ENCODE data around the gene PRKN.

Gene PRKN

DNA sequence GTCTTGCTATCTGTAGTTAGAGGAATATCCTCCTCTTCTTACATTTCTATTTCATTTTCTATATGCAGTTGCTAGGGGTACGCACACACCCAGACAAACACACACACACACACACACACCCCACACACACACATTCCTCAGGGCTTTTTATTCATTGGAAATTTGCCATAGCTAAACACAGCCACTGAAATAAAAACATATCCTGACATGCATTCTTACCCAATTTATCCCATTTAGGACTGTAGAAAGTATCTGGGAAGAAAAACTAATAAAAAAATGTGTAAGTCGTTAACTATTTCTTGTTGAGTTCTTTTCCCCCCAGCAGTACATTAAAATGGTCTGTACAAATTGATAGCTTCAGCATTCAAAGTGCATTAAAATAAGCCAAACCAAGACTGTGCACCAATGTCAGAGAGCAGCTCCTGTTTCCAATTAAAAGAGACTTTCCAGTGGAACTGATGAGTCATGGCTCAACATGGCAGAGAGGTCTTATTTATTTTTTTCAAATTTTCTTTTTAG is 1095.8 kb downstream of the PRKN start:
- no peak for DNase-seq

DNA sequence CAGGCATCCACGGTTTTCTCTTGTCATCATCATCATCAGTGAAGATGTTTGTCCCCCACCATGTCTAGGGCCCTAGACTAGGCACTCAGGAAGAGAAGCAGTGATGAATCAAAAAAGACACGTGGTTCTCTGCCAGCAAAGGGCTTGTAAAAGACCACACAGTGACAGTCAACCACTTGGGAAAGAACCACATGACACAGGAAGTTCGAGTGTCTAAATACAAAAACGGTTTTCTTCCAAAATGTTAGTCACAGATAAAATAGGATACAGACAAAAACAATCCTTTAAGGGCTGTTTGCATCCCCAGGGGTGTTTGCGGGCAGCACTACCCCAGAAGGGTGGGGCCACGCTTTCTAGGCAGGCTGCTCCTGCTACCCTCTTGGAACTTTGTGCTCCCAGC is 1096.9 kb downstream of the PRKN start:
- DNase-seq = no peak

DNA sequence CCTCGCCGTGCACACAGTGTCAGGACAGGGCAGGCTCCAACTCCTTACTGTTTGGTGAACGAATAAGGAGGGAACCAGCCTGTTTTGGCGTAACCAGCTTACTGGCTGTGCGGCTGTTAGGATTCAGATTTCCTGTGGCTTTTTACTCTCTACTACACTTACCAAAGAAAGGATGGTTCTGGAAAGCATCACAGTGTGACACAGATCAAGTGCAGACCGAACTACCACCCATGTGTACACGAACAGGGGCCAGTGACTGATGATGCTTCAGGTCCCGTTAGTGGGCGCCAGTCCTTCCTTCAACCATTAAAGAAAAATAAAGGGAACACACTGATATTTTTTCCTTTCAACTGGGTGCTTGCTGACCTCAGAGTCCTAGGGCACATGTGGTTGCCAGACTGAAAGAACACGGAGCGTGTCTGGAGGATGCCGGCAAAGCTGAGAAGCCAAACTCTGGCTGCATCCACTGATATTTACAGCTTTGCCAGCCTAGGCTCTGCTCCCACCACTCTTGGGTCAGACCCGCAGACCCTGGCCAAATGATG is 1101.4 kb downstream of the PRKN start:
- DNase-seq = no peak

DNA sequence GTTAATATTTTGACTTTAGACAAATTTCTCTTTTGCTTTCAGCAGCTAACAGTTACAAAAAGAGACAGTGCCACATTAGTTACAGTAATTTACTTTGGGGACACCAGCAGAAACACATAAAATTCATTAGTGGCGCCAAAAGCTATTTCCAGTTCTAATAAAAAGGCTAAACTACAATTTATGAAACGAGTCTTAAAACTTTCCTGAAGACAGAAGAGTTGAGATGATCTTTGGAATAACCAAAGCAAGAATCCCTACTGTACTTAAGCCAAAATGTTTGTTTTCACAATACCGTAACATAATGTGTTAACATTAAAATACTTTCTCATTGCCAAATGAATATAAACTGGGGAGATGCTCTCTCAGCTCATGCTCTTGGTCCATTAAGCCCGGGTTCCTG is 1103.5 kb downstream of the PRKN start:
- no peak for DNase-seq

DNA sequence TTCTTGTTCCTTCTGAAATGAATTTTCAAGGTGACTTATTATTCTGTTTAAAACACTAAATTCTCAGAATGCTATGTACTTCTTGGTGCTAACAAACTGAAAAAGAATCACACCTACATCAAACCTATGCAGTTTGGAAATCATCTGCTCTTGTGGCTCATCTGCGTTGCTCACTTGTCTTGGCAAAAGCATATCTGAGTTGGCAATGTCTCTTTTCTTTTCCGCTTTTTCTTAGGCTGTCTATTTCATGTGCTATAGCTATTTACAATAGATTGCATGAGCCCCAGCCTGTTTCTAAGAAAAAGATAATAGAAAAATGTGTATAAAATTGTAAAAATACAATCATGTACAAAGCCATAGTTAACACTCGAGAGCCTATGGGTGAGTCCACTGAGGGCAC is 1104.8 kb downstream of the PRKN start:
- no peak for DNase-seq

DNA sequence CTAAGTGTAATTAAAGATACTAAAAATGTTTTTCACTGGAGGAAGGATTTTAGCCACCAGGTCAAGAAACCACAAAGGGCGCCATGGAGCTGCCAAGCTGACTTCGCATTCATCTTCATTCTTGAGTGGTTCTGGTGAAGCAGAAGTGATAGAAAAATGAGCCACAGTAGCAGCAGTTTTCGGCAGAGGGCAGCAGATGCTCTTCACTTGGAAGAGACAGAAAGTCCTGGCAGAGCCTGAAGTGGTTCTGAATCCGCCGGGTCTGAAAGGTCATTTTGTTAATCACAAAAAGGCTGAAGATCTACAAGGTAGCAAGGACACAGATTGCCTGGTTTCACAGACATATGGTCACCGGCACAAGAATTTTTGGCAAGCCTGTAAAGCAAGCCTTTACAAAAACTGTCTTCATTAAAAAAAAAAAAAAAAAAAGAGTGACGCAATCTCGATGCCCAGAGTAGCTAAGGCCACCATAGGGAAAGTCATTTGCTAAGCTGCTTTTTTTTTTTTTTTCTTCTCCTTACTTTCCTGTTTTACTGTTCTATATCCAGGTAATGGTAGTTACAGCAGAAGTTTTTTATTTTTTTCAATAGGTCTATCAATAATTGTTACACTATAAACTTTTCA is 1108.6 kb downstream of the PRKN start:
- DNase-seq = no peak

DNA sequence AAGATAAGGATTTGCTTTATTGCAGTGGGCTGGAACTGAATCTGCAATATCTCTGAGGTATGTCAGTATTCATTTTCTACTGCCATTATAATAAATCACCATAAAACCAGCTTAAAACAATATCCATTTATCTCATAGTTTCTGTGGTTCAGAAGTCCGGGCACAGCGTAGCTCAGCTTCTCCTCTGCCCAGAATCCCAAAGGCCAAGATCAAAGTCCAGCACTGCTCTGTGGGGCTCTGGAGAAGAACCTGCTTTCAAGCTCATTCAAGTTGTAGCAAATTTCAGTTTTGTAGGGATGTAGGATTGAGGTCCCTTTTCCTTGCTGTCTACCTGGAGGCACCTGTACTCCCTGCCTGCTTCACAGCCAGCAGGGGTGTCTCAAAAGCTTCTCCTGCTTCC is 1113.9 kb downstream of the PRKN start:
- DNase-seq = no peak

DNA sequence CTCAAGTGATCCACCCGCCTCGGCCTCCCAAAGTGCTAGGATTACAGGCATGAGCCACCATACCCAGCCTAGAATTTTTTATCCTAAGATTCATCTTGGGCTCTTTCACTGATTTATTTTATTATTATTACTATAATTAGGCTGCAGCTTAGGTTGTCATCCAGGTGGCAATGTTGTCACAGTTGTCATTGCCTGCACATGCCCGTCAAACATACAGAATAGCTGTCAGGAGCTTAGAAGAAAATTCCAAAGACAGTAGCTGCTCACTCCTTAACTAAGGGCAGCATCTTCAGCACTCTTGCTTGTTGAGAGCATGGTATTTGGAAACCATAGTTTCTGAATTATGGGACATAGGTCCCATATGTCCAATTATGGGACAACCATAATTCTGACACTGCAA is 1118.8 kb downstream of the PRKN start:
- DNase-seq = no peak

DNA sequence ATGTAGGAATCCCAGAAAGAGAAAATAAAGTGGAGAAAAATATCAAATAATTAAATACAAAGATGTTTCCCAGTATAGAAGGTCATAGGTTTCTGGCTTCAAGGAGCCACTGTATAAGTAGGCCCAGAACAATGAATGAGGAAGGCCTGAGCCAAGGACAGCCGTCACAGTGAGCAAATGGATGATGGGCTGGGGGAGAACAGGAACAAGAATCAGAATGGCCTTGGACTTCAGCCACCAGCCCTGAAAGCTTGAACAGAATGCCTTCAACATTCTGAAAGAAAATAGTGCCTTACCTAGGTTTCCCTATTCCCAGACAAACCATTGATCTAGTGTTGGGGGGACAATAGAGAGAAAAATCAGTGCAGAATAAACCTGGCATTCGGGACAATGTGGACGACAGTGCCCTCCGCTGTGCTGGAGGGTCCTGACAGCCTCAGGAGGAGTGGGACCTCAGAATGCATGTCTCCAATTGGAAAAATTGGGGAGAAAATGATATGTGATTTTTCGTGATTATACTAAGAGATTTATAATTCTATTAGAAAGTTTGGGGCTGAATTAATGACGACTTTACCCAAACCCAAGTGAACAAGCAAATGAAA is 1119.8 kb downstream of the PRKN start:
- no peak for DNase-seq

DNA sequence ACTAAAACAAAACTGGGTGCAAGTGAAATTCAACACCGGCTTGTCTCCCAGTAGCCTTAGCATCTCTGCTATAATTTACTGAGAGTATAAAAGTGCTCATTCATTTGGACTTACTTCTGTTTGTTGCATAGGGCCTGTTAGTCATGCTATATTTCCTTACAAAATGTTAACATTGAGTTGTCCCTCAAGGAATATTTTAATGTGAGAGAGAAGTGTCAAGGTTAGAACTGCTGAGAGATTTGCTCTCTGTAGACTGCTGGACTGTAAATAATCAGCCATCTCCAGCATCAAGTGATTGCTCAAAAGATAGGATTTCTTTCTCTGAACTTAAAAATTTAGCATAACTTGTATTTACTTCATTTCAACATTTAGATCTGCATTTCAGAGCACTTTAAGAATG is 1125.2 kb downstream of the PRKN start:
- DNase-seq = no peak

DNA sequence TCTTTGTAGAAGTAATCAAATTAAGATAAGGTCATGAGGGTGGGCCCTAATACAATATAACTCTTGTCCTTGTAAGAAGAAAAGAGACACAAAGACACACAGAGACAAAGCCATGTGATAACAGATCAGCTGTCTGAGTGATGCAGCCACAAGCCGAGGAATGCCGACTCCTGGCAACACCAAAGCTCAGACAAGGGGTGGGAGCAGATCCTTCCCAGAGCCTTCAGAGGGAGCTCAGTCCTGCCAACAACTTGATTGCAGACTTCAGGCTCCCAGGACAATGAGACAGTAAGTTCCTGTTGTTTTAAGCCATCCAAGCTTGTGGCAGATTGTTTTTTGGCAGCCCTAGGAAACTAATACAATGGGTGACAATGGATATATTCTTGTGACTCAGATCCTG is 1128.7 kb downstream of the PRKN start:
- DNase-seq = no peak

DNA sequence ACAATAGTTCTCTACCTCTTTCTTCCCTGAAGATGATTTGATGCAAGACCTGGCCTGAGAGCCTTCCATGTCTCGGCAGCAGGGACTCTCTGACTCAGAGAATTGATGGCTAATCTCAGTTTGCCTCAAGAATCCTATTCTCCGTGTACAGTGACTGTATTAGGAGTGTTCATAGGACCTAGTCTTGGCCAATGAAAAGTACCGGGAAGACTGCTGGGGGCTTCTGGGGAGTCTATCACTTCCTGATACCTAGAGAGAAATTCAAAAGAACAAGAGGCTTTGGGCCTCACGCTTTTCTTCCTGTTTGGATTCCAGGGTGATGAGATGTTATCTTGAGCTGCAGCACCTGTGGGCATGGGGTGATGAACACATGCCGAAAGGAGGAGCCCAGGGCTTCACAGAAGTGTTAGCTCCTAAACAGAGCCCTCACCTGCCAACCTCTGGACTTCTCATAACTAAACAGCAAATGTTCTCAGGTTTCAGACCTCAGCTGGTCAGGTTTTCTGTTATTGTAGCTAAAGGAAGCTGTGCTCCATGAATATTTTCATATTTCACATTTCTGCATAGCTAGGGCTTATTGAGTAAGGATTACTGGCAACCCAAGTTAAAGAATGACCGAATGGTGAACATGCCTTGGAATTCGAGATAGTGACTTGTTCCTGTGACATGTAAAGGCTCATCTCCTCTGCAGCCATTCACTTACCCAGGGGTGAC is 1130.6 kb downstream of the PRKN start:
- no peak for DNase-seq

DNA sequence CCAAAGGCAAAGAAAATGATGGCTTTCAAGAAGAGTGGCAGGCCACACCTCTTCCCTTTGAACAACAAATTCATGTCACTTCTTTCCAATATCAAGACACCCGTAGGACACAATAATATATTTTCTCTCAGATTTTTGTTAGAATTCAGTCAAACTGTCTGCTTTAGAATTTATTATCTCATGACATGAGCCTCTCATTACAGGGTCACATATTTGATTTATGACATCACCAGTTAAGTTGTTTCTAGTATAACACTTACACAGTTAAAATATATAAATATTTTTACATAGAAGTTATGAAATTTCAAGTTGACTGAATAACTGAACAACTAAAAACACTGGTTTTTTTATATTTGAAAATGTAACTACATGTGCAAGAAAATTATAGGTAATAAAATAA is 1133.2 kb downstream of the PRKN start:
- no peak for DNase-seq

DNA sequence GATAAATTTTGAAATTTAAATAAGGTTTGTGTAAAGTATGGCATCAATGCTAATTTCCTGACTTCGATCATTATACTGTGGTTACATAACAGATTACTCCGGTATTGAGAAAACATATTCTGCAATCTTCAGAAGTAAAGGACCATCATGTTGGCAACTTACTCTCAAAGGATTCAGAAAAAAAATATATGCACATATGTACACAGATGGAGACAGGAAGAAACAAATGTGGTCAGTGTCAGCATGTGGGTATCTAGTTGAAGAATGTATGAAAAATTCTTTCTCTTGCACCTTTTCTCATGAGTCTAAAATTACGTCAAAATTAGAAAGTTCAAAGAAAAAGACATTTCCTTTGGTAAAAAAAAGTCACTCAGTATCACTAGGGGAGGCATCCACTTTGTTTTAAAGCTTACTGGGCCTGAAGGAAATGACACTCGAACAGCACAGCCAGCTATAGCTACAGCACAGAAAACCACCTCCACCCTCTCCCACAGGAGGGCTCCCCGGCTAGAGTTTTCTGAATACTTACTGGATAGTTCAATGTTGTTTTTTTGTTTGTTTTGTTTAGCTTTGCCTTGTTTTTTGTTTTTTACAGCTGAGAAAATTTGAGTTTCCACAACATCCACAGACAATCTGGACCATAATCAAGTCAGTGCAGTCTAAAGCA is 1136.5 kb downstream of the PRKN start:
- no peak for DNase-seq

DNA sequence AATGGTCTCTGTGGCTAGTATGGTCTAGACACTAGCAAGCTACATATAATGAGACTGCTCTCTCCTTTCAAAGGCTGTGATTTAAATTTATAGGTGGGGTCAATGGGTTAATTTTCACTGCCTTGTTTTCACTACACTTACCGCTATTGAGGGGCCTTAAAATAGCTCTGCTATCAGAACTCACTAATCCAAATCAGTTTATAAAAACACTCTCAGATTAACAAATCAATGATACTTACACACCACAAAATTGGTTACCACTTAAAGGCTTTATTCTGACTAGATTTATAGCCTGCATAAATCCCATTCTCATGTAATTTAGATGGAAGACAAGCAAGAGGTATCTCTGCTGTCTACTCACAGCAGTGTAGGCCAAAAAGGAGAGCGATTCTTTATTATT is 1140.7 kb downstream of the PRKN start:
- DNase-seq = no peak

DNA sequence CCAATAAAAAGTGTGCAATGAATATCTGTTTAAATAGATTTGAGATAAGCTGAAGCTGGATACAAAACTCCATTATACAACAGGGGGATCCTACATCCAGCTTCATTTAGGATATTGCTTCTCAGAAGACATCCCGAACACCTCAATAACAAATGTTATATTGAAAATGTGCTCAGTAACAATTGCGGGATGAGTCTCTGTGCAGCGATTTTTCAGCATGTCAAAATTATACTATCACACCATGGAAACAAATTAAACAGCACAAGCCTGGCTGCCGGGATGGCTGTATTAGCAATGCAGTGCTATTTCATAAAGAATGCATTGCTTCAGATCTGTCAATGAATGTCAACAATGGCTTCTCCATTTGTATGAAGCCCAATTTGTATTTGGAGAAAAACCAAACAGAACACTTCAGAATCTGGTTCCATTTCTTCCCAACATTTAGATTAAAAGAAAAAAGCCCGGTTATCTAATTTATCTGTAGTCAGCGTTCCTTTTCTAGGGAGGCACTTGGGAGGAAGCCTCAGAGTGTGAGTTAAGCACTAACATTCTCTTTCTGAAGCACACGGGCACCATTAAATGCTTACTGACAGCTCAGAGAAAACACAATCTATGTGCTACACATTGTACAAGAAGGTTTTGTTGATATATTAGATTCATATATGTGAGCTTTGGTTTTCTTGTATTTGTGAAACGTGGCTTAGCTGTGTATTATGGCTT is 1142.8 kb downstream of the PRKN start:
- DNase-seq = no peak

DNA sequence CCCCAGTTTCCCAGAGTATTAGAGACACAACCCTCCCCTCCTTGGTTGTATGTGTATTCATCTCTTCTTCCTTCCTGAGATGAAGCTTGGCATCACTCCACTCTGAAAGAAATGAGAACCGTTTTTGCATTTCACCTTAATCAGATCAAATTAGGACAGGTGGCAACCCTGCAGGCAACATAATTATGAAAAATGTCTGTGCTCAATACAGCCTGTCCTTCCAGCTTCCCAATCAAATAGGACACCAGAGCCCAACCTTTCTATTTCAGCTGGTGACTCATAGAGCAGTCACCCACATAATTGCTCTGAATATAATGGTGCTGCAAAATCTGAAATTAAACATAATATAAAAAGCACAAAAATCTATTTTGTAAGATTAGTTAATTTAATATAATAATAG is 1143.5 kb downstream of the PRKN start:
- no peak for DNase-seq

DNA sequence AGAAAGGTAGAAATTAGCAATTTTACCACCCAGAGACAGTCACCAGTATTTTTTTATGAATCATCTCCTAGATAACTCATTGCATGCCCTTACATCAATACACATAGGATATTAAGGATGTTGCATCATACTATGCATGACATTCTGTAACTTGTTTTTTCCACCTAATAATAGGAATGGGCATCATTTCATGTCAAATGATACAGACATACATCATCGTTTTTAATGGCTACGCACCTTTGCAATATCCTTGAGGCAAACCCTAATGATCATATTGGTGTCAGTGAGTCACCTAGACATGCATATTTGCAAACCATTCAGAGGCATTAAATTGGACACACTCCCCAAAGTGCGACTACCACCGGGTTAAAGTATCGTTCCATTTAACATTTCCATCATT is 1144.0 kb downstream of the PRKN start:
- DNase-seq = no peak

DNA sequence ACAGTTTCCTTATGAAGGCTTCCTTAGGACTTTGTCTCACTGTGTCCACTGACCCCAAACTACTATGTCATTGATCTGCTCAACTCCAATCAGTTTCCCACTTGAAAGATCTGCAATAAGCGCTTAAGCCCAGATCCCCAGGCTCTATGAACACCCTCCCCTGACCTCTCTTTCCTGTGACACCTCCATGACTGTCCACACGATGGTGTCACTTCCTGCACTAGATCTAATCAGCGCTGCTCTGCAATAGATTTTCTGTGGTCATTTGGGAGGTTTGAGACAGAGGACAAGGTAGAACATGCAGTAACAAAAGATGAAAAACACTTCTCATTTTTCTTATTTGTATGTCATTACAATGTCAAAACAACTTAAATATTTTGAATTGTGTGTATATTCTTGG is 1149.1 kb downstream of the PRKN start:
- DNase-seq = no peak

DNA sequence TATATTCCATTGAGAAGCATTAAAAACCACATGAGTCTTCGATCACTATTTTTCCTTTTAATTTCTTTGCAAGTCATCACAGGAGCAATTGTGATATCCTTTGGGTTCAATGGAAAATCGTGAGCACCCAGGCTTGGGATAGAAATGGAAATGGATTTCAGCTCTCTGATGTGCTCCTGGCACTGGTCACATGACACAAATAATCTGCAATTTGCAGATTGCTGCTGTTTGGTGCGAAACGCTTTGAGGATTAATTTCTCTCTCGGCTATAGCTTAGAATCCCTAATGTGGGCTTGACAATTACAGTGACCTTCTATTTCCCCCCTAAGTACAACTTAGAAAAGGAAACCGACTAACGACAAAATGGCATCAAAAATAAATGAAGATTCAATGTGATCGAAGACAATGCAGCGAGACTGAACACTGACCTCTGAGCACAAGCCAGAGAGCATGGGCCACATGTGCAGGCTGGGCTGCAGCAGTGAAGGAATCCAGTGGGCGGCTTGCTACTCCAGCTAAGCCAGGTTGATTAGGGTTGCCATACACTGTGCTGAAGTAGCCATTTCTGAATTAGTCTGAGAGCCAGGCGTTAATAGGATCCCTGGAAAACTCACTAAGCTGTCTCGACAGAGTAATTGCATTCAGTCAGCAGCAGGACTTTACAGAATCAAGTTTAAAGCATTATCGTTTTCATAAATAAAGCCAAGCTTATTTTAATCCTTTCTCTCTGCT is 1151.9 kb downstream of the PRKN start:
- no peak for DNase-seq

DNA sequence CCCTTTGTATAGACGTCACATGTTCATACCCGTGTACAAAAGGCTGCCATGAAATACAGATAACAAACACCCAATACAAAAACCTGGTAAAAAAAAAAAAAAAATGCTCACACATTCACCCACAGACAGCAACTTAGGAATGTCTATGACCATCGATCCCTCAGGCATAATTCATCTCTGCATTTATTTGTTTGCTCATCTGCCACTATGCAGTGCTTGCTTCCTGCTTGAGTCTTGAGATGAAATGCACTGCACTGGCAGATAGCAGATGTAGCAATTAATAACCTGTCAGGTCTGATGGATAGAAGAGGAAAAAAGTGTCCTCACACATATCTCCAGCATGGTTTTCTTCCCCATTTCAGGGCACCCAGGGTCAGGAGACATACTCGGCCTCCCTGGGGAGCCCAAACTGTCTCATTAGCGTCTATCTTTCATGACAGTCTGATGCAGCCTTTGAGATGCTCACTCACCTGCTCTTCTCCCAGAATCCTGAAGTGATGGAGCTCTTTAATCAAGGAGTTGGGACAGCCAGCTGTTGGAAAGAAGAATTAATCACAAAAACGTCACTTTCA is 1158.6 kb downstream of the PRKN start:
- no peak for DNase-seq

DNA sequence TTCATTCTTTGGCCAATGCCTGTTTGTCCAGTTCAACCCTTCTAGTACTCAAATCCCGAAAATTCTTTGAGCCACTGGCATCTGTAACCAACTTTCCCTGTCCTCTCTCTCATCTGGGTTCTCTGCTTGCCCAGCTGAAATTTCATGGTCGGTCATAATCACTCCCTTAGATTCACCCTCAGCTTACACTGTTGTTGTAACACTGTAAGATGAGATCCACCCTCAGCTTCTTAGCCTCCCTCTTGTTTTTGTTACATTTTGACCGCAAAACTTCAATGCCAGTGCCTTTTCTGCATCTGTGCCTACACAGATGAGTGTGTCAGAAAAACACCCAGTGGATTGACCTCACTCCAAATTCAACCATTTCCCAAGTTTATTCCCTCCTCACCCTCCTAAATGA is 1162.6 kb downstream of the PRKN start:
- no peak for DNase-seq
